Activated CD8-positive, alpha-beta memory T cell treated with anti-CD3 and anti-CD28 coated beads for 36 hours (primary cell): ENCODE results near the gene GNAL. TPM values are rescaled to one million over a fixed set of nuclear protein-coding genes. Genes with fewer than 3 reads are reported as not detected.
"Not testable (repeated sequence)": the region's sequence is repeated elsewhere in the genome, so short reads cannot be mapped to it uniquely, and the experiment has no call there.

Experiments
- CTCF ChIA-PET: fragments of 350-600 bp; sonication (Branson Sonifier 250); formaldehyde crosslinking; loops from one replicate; lab custom pipeline; 2021; ENCODE audit warnings: antibody characterized with exemption; lab: Charles Lee
- POLR2A ChIA-PET: fragments of 350-600 bp; sonication (Branson Sonifier 250); formaldehyde crosslinking; loops from one replicate; lab custom pipeline; 2021; ENCODE audit warnings: antibody characterized with exemption; lab: Charles Lee
- total RNA-seq, 2 experiments: library from RNA; stranded (reverse); gene quantifications; one replicate each; pipeline ENCODE4 v1.2.3, GENCODE V29; 2021

Gene GNAL
- total RNA-seq, 2 experiments from 2014 or later: 0.15 to 0.17 TPM

GRCh38 chr18:11714244-11714918 lies 25.3 kb downstream of the GNAL start:
- POLR2A ChIA-PET: no interaction called here
- CTCF ChIA-PET: no interaction called here

- POLR2A ChIA-PET, CTCF ChIA-PET: not testable (repeated sequence)
Measured at GRCh38 chr18:11716767-11717315, 27.8 kb downstream of the GNAL start.

GRCh38 chr18:11719050-11719449 lies 30.0 kb downstream of the GNAL start:
- CTCF ChIA-PET: no interaction called here
- POLR2A ChIA-PET: interaction anchor here (1.0 kb wide), 1 partner anchor 10 kb away, joined by 3 read pairs; no protein-coding TSS in a partner anchor

- CTCF ChIA-PET: no interaction called here
- POLR2A ChIA-PET: no interaction called here
Measured at GRCh38 chr18:11719621-11720020, 30.6 kb downstream of the GNAL start.

GRCh38 chr18:11721720-11722119 lies 32.7 kb downstream of the GNAL start:
- ChIA-PET CTCF (interaction anchor here (0.6 kb wide), 1 partner anchor 935 kb away, joined by 4 read pairs; no protein-coding TSS in a partner anchor), POLR2A (no interaction called here)

- ChIA-PET POLR2A (no interaction called here), CTCF (no interaction called here)
Measured at GRCh38 chr18:11724781-11725180, 35.7 kb downstream of the GNAL start.

GRCh38 chr18:11726556-11726955 lies 37.5 kb downstream of the GNAL start:
- CTCF ChIA-PET: no interaction called here
- POLR2A ChIA-PET: no interaction called here

- ChIA-PET POLR2A (no interaction called here), CTCF (interaction anchor here (0.6 to 0.9 kb wide), 2 partner anchors 73 to 131 kb away, joined by 3 to 4 read pairs; no protein-coding TSS in a partner anchor)
Measured at GRCh38 chr18:11728249-11728648, 39.2 kb downstream of the GNAL start.

- ChIA-PET POLR2A (no interaction called here), CTCF (no interaction called here)
Measured at GRCh38 chr18:11729556-11729955, 40.5 kb downstream of the GNAL start.

GRCh38 chr18:11733031-11733430 lies 44.0 kb downstream of the GNAL start:
- POLR2A ChIA-PET: no interaction called here
- CTCF ChIA-PET: interaction anchor here (0.6 to 1.6 kb wide), 10 partner anchors 9 to 311 kb away, joined by 3 to 5 read pairs (median 3); no protein-coding TSS in a partner anchor

GRCh38 chr18:11736656-11737055 lies 47.6 kb downstream of the GNAL start:
- CTCF ChIA-PET: no interaction called here

GRCh38 chr18:11739893-11740292 lies 50.8 kb downstream of the GNAL start:
- ChIA-PET CTCF (no interaction called here), POLR2A (no interaction called here)

More at GRCh38 chr18:11736656-11737055, 47.6 kb downstream of the GNAL start:
- POLR2A ChIA-PET: no interaction called here

GRCh38 chr18:11740461-11740860 lies 51.4 kb downstream of the GNAL start:
- POLR2A ChIA-PET: no interaction called here

GRCh38 chr18:11741505-11742145 lies 52.6 kb downstream of the GNAL start:
- ChIA-PET POLR2A (no interaction called here), CTCF (interaction anchor here (2.0 kb wide), 1 partner anchor 9 kb away, joined by 5 read pairs; no protein-coding TSS in a partner anchor)

More at GRCh38 chr18:11740461-11740860, 51.4 kb downstream of the GNAL start:
- CTCF ChIA-PET: interaction anchor here (0.7 kb wide), 1 partner anchor 8 kb away, joined by 6 read pairs; no protein-coding TSS in a partner anchor

GRCh38 chr18:11745521-11745920 lies 56.5 kb downstream of the GNAL start:
- ChIA-PET CTCF (no interaction called here), POLR2A (no interaction called here)

- CTCF ChIA-PET: no interaction called here
Measured at GRCh38 chr18:11747286-11747685, 58.2 kb downstream of the GNAL start.

GRCh38 chr18:11747731-11748130 lies 58.7 kb downstream of the GNAL start:
- POLR2A ChIA-PET: no interaction called here
- CTCF ChIA-PET: no interaction called here

More at GRCh38 chr18:11747286-11747685, 58.2 kb downstream of the GNAL start:
- POLR2A ChIA-PET: no interaction called here

GRCh38 chr18:11749305-11749704 lies 60.2 kb downstream of the GNAL start:
- POLR2A ChIA-PET: no interaction called here
- CTCF ChIA-PET: interaction anchor here (1.1 kb wide), 1 partner anchor 9 kb away, joined by 6 read pairs; no protein-coding TSS in a partner anchor

GRCh38 chr18:11750171-11750570 lies 61.1 kb downstream of the GNAL start:
- ChIA-PET POLR2A (no interaction called here), CTCF (no interaction called here)
